DND-41 (cell line): Measurements from ENCODE around the gene PIK3CB.

ENCODE experiments used
- EZH2 ChIP-seq: IDR thresholded peaks from 3 replicates; pipeline ENCODE4 v1.6.1; 2012; ENCODE audit warnings: borderline replicate concordance, low read depth, mild to moderate bottlenecking, moderate library complexity, low read length, inconsistent platforms; ENCODE audit not compliant: severe bottlenecking
- TF ChIP-seq, protein P1 (sequence below): IDR thresholded peaks from 2 replicates; pipeline ENCODE4 v1.5.1; 2012; ENCODE audit warnings: borderline replicate concordance, low read length, moderate library complexity, mild to moderate bottlenecking; ENCODE audit not compliant: poor library complexity, severe bottlenecking; ENCODE audit errors: extremely low read depth

- TF ChIP-seq, protein P1, sequence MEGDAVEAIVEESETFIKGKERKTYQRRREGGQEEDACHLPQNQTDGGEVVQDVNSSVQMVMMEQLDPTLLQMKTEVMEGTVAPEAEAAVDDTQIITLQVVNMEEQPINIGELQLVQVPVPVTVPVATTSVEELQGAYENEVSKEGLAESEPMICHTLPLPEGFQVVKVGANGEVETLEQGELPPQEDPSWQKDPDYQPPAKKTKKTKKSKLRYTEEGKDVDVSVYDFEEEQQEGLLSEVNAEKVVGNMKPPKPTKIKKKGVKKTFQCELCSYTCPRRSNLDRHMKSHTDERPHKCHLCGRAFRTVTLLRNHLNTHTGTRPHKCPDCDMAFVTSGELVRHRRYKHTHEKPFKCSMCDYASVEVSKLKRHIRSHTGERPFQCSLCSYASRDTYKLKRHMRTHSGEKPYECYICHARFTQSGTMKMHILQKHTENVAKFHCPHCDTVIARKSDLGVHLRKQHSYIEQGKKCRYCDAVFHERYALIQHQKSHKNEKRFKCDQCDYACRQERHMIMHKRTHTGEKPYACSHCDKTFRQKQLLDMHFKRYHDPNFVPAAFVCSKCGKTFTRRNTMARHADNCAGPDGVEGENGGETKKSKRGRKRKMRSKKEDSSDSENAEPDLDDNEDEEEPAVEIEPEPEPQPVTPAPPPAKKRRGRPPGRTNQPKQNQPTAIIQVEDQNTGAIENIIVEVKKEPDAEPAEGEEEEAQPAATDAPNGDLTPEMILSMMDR, result no peak
- TF ChIP-seq EZH2, result no peak
Measured at GRCh38 chr3:138629526-138629925, 205.2 kb downstream of the PIK3CB start.
